LNCAP (cell line): Measurements from ENCODE around the gene IMMT.

Experiments
- TF ChIP-seq, protein P1 (sequence below): fragments of 450-650 bp; IDR thresholded peaks from 2 replicates; pipeline ENCODE4 v1.5.1; 2017; ENCODE audit warnings: mild to moderate bottlenecking

The IMMT gene

DNA sequence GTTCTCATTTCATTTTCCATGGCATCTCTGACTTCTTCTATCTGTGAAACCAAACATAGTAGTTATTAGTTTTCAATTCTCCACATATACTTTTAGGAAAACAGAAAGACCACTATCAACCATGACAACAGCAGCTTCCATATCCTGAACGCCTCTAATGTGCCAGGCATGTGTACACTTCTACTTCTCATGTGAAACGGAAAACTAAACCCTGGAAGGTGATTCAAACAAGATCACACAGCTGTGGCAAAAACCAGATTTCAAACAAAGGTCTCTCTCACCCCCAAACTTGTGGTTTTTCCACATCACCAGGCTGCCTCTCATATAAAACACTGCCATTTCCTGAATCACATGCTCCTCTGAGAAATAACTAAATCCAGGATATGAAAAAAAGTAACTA lies 47.5 kb downstream of the IMMT start:
- TF ChIP-seq, protein P1, sequence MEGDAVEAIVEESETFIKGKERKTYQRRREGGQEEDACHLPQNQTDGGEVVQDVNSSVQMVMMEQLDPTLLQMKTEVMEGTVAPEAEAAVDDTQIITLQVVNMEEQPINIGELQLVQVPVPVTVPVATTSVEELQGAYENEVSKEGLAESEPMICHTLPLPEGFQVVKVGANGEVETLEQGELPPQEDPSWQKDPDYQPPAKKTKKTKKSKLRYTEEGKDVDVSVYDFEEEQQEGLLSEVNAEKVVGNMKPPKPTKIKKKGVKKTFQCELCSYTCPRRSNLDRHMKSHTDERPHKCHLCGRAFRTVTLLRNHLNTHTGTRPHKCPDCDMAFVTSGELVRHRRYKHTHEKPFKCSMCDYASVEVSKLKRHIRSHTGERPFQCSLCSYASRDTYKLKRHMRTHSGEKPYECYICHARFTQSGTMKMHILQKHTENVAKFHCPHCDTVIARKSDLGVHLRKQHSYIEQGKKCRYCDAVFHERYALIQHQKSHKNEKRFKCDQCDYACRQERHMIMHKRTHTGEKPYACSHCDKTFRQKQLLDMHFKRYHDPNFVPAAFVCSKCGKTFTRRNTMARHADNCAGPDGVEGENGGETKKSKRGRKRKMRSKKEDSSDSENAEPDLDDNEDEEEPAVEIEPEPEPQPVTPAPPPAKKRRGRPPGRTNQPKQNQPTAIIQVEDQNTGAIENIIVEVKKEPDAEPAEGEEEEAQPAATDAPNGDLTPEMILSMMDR: no peak

DNA sequence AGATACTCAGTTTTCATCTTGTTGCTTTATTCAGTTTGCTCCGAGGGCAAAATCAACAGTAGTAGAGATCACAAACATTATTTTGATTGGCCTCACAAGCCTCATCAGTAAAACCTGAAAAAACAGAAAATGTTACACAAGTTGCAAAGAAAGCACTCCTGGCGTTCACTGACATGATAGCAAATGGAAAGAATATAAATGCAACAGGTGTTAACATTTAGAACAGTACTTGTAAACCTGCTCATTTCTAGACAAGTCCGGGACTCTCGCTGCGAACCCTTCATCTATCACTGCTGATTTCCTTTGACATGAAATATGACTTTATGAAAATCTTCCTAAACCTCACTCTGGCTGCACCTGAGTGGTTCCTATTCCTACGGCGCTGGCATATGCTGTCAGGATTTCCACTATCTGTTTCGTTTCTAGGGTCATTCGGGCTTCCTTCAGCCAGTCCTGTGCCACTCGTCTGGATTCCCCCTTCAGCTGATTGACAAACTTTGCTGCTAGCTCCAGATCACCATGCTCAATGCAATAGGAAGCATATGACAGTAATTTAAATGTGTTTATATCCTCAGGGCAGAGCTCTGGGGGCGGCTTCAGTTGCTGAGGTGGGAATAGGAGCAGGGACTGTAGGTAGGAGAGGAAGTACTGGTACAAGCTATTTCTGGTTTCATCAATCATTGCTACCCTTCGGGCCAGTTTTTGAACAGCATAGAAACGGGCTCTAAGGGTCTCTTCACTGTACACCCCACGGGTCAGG lies 51.2 kb downstream of the IMMT start:
- TF ChIP-seq, protein P1: no peak

DNA sequence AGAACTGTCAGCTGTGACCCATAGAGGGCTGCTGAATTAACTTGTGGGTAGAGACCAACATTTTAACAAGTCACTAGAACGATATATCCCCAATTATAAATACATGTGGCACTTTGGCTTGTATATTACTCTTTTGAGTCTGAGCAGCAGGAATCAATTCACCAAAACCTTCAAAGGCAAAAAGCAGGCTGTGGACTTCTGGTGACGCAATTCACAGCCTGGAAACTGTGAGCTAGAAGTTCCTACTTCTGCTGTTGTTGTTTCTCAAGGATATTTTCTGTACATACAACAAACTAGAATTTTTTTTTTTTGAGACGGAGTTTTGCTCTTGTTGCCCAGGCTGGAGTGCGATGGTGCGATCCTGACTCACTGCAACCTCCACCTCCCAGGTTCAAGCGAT lies 52.0 kb downstream of the IMMT start:
- TF ChIP-seq, protein P1: no peak

DNA sequence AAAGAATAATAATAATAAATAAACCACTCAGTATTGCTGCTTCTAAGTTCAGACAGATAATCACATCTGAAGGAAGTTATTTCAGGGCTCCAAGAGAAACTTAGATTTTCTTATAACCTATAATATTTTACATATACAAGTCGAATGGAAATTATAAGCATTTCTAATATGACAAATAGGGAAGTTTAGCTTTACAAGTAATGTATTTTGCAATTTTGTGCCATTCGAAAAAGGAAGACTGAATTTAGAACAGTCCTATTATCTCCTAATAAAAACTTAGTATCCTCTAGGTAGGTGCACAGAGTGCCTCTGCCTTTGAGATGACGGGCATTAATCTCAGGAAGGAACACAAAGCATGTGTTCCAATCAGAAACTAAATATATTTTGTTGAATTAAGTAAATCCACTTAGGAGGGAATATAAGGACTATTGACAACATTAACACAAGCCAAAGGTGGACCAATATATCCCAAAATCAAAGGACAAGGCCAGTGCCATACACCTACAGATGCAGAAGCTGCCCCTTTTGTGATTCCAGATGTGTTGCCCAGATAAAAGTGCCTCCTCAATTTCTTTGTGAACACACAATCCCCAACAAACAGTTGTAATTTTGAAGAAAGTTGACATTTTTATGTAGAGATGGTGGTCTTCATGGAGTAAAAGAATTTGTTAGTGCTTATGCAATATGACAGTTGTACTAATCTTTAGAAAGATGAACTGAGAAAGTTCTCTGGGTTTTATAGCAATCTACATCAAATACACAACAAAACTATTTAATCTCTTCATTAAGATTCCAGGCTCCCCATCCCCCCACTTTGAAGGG lies 52.6 kb downstream of the IMMT start:
- TF ChIP-seq, protein P1: no peak

- TF ChIP-seq, protein P1: no peak
Observed at GRCh38 chr2:86140969-86141392, 54.3 kb downstream of the IMMT start.

DNA sequence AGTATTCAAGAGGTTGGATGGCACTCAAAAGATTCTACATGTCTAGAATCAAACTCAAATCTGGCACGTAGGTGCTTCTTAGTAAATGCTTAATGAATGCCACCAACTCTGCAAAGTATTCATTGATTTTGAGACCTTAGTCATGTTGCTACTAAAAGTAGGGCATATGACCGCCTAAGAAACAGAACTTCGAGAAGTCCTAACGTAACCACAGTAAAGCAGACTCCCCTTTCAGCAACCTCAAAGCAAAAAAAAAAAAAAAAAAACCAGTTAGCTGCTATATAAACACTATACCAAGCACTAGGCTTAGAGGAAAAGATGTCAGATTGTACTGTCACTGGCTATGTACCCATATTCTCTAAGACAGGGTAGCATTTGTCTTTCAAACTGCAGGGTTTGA lies 55.3 kb downstream of the IMMT start:
- TF ChIP-seq, protein P1: no peak

GRCh38 chr2:86138736-86139625 lies 56.3 kb downstream of the IMMT start:
- TF ChIP-seq, protein P1: no peak
